Tibial artery (tissue), 4 donors: ENCODE measurements around the gene ADM5.

ENCODE experiments used
- DNase-seq, 2 donors: peaks; one replicate each; pipeline ENCODE4 v3.0.0-alpha.2; 2019
- H3K27ac ChIP-seq, 2 donors: fragments of 200-600 bp; sonication (generic) in 1 of 2; 1 replicate in 1 of 2; 2 replicates in 1 of 2; pipeline ENCODE4 v1.5.1; 2018 to 2019; ENCODE audit warnings: mild to moderate bottlenecking in 1 of 2
- H3K27me3 ChIP-seq, 2 donors: fragments of 200-600 bp; sonication (generic) in 1 of 2; one replicate each; pipeline versions ENCODE4 v1.5.1 to v1.6.0; 2016 to 2019
- H3K36me3 ChIP-seq, 3 donors: fragments of 200-600 bp; sonication (generic) in 2 of 3; one replicate each; pipeline ENCODE4 v1.5.1; 2016 to 2019; ENCODE audit warnings: mild to moderate bottlenecking in 2 of 3
- H3K4me1 ChIP-seq, 4 donors: fragments of 200-600 bp; sonication (generic) in 2 of 4; 1 replicate in 3 of 4; 2 replicates in 1 of 4; pipeline ENCODE4 v1.5.1; 2016 to 2019
- H3K4me3 ChIP-seq, 2 donors: fragments of 200-600 bp; sonication (generic) in 1 of 2; 1 replicate in 1 of 2; 2 replicates in 1 of 2; pipeline ENCODE4 v1.5.1; 2018 to 2019; ENCODE audit warnings: mild to moderate bottlenecking in 2 of 2
- H3K9me3 ChIP-seq, 3 donors: fragments of 200-600 bp; sonication (generic) in 1 of 3; one replicate each; pipeline ENCODE4 v1.5.1; 2016 to 2019
- CTCF ChIP-seq, 2 experiments: fragments of 200-600 bp in 1 of 2; fragments of 450-650 bp in 1 of 2; IDR thresholded peaks; one replicate each; pipeline ENCODE4 v1.5.1; 2017 to 2019; ENCODE audit warnings: antibody characterized with exemption in 2 of 2, mild to moderate bottlenecking in 1 of 2, moderate library complexity in 1 of 2
- intact Hi-C: fragments of 100-400 bp; cut with DNase I; formaldehyde crosslinking; loops from one replicate; pipeline ENCODE4 v1.15.0; 2023; ENCODE audit warnings: low total_unique reads

Gene ADM5

GRCh38 chr19:49662011-49662410 is 27.4 kb upstream of the ADM5 start:
- H3K9me3 ChIP-seq = no peaks in the 10 kb centered on the region
- no peak overlapping the region for H3K27ac ChIP-seq
- no peaks in the 10 kb centered on the region for H3K27me3 ChIP-seq
- peaks cover 0 to 28% (median 18%) of the 10 kb centered on the region in 4 donors for H3K4me1 ChIP-seq
- DNase-seq = no peak
- H3K36me3 ChIP-seq = peaks cover 45 to 62% (median 62%) of the 10 kb centered on the region in 3 donors
- no peak for TF ChIP-seq CTCF (IDR thresholded peaks at IDR 0.05)
- no peak overlapping the region for H3K4me3 ChIP-seq
- intact Hi-C loops = no loop called here

DNA sequence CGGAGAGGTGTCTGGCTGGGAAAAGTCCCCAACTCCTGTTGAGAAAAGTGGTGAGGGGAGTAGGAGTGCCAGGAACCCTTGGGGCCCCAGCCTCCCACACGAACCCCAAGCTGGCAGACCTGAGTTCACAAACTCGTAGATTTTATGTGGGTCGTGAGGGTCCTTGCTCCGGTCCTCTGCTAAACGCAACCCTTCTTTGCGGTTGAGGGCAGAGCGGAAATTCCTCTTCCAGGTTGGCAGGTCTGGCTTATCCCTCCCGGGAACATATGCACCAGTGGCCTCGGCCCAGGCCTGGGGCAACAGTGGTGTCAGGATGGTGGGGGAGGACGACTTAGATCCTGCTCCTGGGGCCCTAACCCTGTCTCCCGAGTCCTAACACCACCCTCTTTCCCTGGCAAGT is 26.2 kb upstream of the ADM5 start:
- Histone ChIP-seq H3K9me3 (no peaks in the 10 kb centered on the region), H3K4me1 (peaks cover 0 to 32% (median 18%) of the 10 kb centered on the region in 4 donors), H3K27me3 (no peaks in the 10 kb centered on the region), H3K36me3 (peaks cover 32 to 50% (median 50%) of the 10 kb centered on the region in 3 donors), H3K4me3 (no peak overlapping the region), H3K27ac (no peak overlapping the region)
- no peak for TF ChIP-seq CTCF (IDR thresholded peaks at IDR 0.05)
- no peak for DNase-seq
- intact Hi-C loops = no loop called here

GRCh38 chr19:49664171-49665035 is 25.0 kb upstream of the ADM5 start:
- Histone ChIP-seq H3K4me1 (peaks cover 0 to 32% (median 18%) of the 10 kb centered on the region in 4 donors), H3K27me3 (no peaks in the 10 kb centered on the region), H3K9me3 (no peaks in the 10 kb centered on the region), H3K36me3 (peaks cover 21 to 38% (median 38%) of the 10 kb centered on the region in 3 donors), H3K4me3 (peak overlapping the region; percentile 77 to 78), H3K27ac (peak overlapping the region; percentile 91 to 93)
- intact Hi-C loops = no loop called here
- peak; percentile 88 to 95 for DNase-seq
- peak; percentile 38 to 45 for TF ChIP-seq CTCF (IDR thresholded peaks at IDR 0.05)

GRCh38 chr19:49665036-49665350 is 24.4 kb upstream of the ADM5 start:
- Histone ChIP-seq H3K4me3 (peak overlapping the region; percentile 77 to 78), H3K4me1 (peaks cover 0 to 32% (median 18%) of the 10 kb centered on the region in 4 donors), H3K27me3 (no peaks in the 10 kb centered on the region), H3K27ac (peak overlapping the region; percentile 91 to 93), H3K9me3 (no peaks in the 10 kb centered on the region), H3K36me3 (peaks cover 17 to 34% (median 32%) of the 10 kb centered on the region in 3 donors)
- TF ChIP-seq CTCF (IDR thresholded peaks at IDR 0.05) = no peak
- intact Hi-C loops = no loop called here
- DNase-seq = no peak

DNA sequence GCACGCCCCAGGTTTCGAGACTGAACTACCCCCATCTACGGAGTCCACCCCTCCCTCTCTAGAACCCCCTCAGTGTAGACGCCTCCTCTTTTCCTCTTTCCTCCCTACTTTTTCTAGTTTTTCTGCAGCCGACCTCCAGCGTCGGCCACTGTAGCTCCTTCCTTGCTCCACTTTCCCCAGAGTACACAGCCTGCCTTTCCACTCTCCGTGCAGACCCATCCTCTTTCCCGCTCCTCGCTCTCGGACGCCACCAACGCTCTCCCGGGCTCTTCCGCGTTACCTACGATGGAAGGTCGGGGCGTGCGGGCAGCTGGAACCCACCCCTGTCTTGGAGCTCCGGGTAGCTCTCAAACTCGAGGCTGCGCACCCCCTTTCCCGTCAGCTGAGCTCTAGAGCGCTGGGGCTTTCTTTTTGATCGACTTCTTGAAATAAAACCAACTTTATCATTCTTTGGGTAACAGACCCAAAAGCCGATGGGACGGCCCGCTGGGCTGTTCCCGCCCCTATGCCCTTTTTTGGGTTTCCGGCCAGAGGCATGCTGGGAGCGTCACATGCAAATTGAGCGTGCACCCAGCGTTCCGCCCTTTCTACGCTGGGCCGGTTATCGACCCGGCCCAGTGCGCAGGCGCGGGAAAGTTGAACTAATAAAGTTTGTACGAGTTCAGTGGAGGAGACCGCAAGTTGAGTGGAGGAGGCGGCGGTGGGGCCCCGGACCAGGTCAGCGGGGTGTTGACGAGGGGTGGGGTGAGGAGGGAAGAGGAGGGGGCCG is 23.9 kb upstream of the ADM5 start, which contains the start of the genes BCL2L12 and IRF3:
Gene BCL2L12, plus strand, starts transcription at position 583 of the 769 bp plus-strand sequence. CDS start 760 bp downstream, outside the sequence.
Gene IRF3, minus strand, starts transcription at position 507 of the 769 bp plus-strand sequence. CDS start 1,019 bp downstream, outside the sequence.
- intact Hi-C loops = no loop called here
- peaks cover 17 to 34% (median 27%) of the 10 kb centered on the region in 3 donors for H3K36me3 ChIP-seq
- H3K4me1 ChIP-seq = peaks cover 0 to 32% (median 18%) of the 10 kb centered on the region in 4 donors

More for the DNA sequence above, 23.9 kb upstream of the ADM5 start, which contains the start of the genes BCL2L12 and IRF3:
- peak within 1 kb of the TSS; percentile 77 to 78 for H3K4me3 ChIP-seq
- H3K27ac ChIP-seq = peak within 1 kb of the TSS; percentile 91 to 93
- H3K9me3 ChIP-seq = no peaks in the 10 kb centered on the region
- H3K27me3 ChIP-seq = no peaks in the 10 kb centered on the region
- peak; percentile 97 to 99 for DNase-seq
- no peak for TF ChIP-seq CTCF (IDR thresholded peaks at IDR 0.05)
